NK-92 (cell line): ENCODE measurements around the gene SLC44A1.

Source experiments
- DNase-seq: peaks from one replicate; lab custom pipeline; 2025; ENCODE audit not compliant: unreplicated experiment; lab: John Stamatoyannopoulos, UW

The SLC44A1 gene

DNA sequence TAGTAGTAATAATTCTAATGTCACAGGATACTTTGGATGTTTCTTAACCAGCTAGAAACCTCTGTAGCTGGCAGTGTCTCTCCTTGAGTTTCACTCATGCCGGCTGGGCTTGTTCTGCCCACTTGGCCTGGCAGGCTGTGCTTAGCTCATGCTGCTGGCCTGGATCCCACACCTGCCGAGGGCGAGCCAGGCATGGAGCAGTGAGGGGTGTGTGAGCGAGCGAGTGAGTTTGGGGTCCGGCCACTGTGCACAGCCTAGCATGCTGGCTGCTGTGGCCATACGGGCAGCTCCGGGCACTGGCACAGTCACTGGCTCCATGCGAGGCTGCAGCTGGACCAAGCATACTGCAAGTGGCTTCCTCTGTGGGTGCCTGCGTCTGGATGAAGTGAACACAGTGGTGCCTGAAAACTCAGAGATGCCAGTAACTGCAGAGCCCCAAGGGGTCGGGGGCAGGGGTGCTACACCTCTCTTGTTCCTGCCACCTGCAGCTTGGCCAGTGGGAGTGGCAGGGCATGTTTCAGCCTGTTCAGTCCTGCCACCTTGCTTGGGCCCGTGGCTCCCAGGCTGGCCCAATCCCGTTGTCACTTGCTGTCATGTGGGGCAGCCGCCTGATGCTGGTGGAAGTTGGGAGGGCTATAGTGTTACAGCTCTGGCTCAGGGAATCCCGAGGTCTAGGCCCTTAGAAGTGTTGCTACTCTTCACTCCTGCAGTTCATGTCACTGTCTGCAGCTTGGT is 213.3 kb downstream of the SLC44A1 start:
- DNase-seq, result no peak

DNA sequence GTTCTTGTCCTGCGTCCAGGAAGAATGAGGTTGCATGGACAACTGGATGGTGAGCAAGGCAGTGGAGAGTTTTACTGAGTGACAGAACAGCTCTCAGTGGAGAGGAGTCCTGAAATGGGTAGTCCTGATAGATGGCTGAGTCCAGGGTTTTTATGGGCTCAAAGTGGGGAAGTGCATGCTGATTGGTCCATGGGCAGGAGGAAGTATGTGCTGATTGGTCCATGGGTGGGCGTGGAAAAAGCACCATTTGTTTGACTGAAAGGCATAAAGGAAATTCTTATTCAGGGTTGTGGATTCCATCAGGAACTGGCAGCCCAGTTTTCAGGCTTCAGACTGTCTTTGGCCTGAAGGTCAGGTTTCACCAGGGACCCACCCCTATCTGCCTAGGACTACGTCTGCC is 214.0 kb downstream of the SLC44A1 start:
- DNase-seq, result no peak

DNA sequence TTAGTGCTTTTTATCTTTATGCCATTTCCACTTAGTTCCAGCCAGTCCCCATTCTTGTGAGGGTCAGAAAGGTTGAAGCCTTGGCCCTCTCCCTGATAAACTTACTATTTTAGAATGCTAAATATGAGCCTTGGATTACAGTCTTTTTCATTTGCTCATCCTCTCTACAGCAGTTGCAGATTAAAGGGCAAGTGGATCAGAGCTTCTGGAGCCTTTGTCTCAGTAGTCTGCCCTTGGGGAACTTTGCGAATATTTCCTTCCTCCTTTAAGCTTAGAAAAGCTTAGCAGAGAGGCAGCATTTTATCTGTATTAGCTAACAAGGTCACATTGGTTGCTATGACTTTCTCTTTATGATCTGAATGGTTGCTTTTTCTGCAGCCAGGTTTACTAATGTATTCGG is 214.9 kb downstream of the SLC44A1 start:
- DNase-seq, result no peak

DNA sequence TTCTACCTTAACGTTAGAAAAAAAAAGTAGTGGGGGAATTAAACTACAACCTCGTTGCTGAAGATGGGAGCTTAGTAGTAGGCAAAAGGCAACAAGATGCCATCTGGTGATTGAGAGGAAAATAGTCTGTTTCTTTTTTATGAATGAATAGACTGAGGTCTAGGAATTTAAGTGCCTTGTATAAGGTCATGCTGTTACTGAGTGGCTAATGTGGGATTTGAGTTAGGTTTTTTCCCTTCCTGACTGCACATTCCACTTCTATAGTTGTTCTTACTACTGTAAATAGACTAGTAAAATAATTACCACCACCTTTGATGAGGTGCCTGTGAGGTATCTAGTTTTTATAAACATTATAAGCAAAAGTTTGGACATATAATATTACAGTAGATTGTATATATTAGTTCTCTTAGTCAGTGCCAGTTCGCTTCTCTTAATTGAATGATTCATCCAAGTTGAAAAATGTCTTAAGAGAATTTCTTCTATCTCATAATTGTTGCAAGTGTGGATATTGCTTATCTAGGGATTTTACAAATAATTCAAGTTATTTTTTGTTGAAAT is 222.5 kb downstream of the SLC44A1 start:
- no peak for DNase-seq

DNA sequence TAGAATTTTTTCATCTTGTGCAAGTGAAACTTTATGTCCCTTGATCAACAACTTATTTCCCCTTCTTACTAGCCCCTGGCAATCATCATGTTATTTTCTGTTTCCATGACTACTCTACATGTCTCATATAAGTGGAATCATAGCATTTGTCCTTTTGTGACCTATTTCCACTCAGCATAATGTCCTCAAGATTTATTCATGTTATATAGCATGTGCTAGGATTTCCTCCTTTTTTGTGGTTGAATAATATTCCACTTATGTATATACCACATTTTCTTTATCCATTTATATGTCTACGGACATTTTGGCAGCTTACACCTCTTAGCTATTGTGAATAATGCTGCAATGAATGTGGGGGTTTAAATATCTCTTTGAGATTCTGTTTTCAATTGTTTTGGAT is 224.4 kb downstream of the SLC44A1 start:
- no peak for DNase-seq

DNA sequence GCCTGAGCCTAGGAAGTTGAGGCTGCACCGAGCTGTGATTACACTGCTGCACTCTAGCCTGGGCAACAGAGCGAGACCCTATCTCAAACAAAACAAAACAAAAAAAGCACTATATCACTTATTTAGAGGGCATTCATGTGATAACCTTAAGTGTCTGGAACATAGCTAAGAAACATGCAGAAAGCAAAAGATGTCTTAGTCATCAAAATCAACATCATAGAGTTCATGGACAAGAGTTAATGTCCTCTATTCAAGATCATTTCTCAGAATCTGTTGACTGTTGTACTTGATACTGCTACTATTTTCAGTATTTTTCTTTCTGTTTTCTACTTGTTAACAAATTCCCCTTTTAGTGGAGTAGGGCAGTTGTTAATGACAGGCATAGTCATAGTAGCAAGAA is 228.8 kb downstream of the SLC44A1 start:
- no peak for DNase-seq

DNA sequence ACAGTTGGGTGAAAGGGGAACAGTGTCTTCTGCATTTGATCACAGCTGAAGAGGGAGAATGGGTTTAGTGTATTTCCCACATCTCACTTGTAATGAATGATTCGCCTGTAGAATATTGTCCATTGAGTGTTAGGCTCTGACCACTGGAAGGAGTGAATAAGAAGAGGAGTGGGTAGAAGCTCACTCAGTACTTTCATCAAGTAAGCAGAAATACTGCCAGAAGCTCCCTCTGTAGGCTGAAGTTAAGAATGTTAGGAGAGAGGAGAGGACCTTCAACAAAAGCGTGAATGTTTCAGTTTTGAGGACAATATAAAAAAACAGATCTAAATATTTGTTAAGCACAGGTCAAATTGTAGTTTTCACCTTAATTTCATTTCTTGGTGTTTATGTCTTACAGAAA is 230.9 kb downstream of the SLC44A1 start:
- DNase-seq, result no peak

DNA sequence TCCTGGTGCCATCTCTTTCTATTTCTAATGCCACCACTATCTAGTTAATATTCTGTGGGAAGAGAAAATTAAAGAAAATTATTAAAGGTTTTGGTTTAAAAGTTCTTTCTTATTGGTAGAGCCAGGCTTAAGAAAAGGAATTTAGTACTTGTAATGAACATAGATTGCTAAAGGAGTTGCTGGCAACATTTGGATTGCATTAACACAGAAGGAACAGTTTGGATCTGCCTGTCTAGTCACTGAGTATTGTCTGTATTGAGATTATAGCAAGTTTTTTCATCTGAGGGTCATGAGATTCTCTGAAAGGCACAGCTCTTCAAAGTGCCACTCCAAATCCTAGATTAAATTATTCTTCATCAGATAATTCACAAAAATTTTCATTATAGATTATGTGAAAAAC is 235.4 kb downstream of the SLC44A1 start:
- DNase-seq, result no peak

DNA sequence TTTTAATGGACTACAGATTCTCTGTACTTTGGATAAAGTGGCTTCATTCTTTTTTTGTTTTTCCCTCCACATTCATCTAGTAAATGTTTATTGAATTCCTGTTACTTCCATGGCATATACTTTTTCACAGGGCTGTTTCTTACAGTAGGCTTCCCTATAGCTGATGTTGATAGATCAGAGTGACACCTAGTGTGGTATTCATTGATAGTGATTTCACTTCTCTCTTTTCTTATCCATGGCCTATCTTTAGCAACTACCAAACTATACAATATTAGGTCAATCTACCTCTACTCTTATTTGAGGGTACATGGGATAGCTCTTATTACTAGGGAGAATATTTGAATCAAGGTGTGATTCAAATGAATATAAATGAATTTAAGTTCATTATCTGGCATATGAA is 239.2 kb downstream of the SLC44A1 start:
- no peak for DNase-seq

DNA sequence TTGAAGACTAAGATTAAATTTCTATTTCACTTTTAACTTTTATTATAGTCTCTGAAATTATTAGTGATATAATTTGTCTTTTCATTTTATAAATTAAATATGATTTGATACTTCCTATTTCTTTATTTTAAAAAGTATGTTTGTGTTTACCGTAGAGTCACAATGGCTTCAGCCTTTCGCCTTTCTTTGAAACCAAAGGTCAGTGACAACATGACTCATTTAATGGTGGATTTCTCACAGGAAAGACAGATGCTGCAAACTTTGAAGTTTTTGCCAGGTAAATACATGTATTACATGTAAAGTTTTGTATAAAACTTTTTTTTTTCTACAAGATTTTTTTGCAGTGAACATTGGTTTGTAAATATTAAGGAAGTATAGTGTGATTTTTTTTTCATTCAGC is 239.8 kb downstream of the SLC44A1 start:
- DNase-seq, result no peak

DNA sequence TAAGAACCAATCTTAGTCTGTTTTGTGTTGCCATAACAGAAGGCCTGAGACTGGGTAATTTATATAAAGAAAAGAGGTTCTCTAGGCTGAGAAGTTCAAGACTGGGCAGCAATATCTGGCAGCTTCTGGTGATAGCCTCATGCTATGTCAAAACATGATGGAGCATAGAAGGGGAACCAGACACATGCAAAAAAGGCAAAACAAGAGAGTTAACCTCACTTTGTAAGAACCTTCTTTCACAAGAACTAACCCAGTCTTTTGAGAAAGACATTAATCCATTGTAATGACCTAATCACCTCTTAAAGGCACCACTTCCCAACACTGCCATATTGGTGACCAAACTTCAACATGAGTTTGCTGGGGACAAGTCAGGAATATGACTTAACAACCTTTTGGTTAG is 240.7 kb downstream of the SLC44A1 start:
- no peak for DNase-seq
